Astrocyte (in vitro differentiated cells and primary cell): Measurements from ENCODE around the gene CERS6. TPM values are rescaled to one million over a fixed set of nuclear protein-coding genes. Genes with fewer than 3 reads are reported as not detected.

Experiments
- DNase-seq: peaks from one replicate; pipeline ENCODE4 v3.0.0-alpha.2; 2010; ENCODE audit warnings: low read depth
- FAIRE-seq: peaks from 2 replicates; lab custom pipeline; 2011; peaks lifted over from hg19 to GRCh38; lab: Jason Lieb, UNC
- H2AFZ ChIP-seq: 2 replicates; pipeline ENCODE4 v1.6.0; 2012; ENCODE audit warnings: low read depth, low read length, inconsistent platforms
- H3K27ac ChIP-seq: 2 replicates; pipeline ENCODE4 v1.5.1; 2011; ENCODE audit warnings: low read depth, low read length, inconsistent platforms
- H3K27me3 ChIP-seq: 2 replicates; pipeline ENCODE4 v1.6.0; 2011; ENCODE audit warnings: low read length, inconsistent platforms; ENCODE audit not compliant: insufficient read depth
- H3K36me3 ChIP-seq: 2 replicates; pipeline ENCODE4 v1.5.1; 2011; ENCODE audit warnings: low read length, inconsistent platforms; ENCODE audit not compliant: insufficient read depth
- H3K4me1 ChIP-seq: 2 replicates; pipeline ENCODE4 v1.5.1; 2011; ENCODE audit warnings: low read length, inconsistent platforms; ENCODE audit not compliant: insufficient read depth
- H3K4me2 ChIP-seq: 2 replicates; pipeline ENCODE4 v1.6.0; 2012; ENCODE audit warnings: low read length, inconsistent platforms
- H3K4me3 ChIP-seq: 2 replicates; pipeline ENCODE4 v1.5.1; 2011; ENCODE audit warnings: low read depth, mild to moderate bottlenecking, low read length, inconsistent platforms; ENCODE audit not compliant: insufficient read depth
- H3K79me2 ChIP-seq: 2 replicates; pipeline ENCODE4 v1.6.0; 2012; ENCODE audit warnings: mild to moderate bottlenecking, low read length, inconsistent platforms; ENCODE audit not compliant: insufficient read depth
- H3K9ac ChIP-seq: 2 replicates; pipeline ENCODE4 v1.6.0; 2012; ENCODE audit warnings: mild to moderate bottlenecking, low read length, inconsistent platforms
- H3K9me3 ChIP-seq: 2 replicates; pipeline ENCODE4 v1.5.1; 2012; ENCODE audit warnings: low read depth, mild to moderate bottlenecking, low read length, inconsistent platforms; ENCODE audit not compliant: insufficient read depth
- H4K20me1 ChIP-seq: 2 replicates; pipeline ENCODE4 v1.6.0; 2012; ENCODE audit warnings: low read length, inconsistent platforms; ENCODE audit not compliant: insufficient read depth
- H3K27ac Mint-ChIP-seq: one replicate; pipeline ENCODE4 v1.8.0; 2021; ENCODE audit warnings: mild to moderate bottlenecking, mixed read lengths; ENCODE audit not compliant: unreplicated experiment
- H3K27me3 Mint-ChIP-seq: one replicate; pipeline ENCODE4 v1.8.0; 2021; ENCODE audit warnings: low read depth, mixed read lengths; ENCODE audit not compliant: unreplicated experiment
- H3K36me3 Mint-ChIP-seq: one replicate; pipeline ENCODE4 v1.8.0; 2021; ENCODE audit warnings: low read depth, mixed read lengths; ENCODE audit not compliant: unreplicated experiment
- H3K4me1 Mint-ChIP-seq: one replicate; pipeline ENCODE4 v1.8.0; 2021; ENCODE audit warnings: low read depth, mixed read lengths; ENCODE audit not compliant: unreplicated experiment
- H3K4me3 Mint-ChIP-seq: one replicate; pipeline ENCODE4 v1.8.0; 2021; ENCODE audit warnings: mild to moderate bottlenecking, moderate library complexity, mixed read lengths; ENCODE audit not compliant: unreplicated experiment
- H3K9me3 Mint-ChIP-seq: one replicate; pipeline ENCODE4 v1.8.0; 2021; ENCODE audit warnings: mild to moderate bottlenecking, mixed read lengths; ENCODE audit not compliant: unreplicated experiment
- EZH2 ChIP-seq: IDR thresholded peaks from 2 replicates; pipeline ENCODE4 v1.6.1; 2012; ENCODE audit warnings: mild to moderate bottlenecking, low read length, inconsistent platforms; ENCODE audit not compliant: insufficient read depth
- total RNA-seq: library from RNA; stranded (reverse); gene quantifications from 2 replicates; pipeline ENCODE4 v1.2.1, GENCODE V29; 2021
- TF ChIP-seq, protein P1 (sequence below): IDR thresholded peaks from 2 replicates; pipeline ENCODE4 v1.5.1; 2011; ENCODE audit warnings: low read depth, mild to moderate bottlenecking, inconsistent platforms, low read length, moderate library complexity; ENCODE audit not compliant: insufficient read depth

Gene CERS6
- total RNA-seq, 1 donor from 2014 or later: 23.4 TPM

DNA sequence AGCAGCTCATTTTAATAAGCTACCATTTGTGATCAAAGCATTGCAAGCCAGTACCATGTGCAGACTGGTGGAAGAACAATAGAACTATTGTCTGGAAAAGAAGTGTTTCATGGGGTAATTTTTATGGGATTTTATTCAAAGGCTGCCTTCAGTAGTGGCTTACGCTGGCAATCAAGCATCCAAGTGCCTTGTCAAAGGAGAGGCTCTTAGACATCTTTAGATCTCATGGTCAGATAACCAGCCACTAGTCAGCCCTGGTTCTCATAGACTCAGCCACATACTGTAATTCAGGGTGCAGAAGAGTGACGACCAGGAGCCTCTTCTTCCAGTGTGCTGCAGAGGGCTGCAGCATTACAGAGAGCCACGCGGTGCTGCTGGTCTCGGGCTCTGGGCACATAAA is 247.9 kb downstream of the CERS6 start:
- DNase-seq (no peak), FAIRE-seq (no peak)
- H3K27me3 ChIP-seq: no peaks in the 10 kb centered on the region
- H3K9me3 ChIP-seq: no peaks in the 10 kb centered on the region
- no peak overlapping the region for H2AFZ ChIP-seq
- no peak for TF ChIP-seq EZH2
- TF ChIP-seq, protein P1, sequence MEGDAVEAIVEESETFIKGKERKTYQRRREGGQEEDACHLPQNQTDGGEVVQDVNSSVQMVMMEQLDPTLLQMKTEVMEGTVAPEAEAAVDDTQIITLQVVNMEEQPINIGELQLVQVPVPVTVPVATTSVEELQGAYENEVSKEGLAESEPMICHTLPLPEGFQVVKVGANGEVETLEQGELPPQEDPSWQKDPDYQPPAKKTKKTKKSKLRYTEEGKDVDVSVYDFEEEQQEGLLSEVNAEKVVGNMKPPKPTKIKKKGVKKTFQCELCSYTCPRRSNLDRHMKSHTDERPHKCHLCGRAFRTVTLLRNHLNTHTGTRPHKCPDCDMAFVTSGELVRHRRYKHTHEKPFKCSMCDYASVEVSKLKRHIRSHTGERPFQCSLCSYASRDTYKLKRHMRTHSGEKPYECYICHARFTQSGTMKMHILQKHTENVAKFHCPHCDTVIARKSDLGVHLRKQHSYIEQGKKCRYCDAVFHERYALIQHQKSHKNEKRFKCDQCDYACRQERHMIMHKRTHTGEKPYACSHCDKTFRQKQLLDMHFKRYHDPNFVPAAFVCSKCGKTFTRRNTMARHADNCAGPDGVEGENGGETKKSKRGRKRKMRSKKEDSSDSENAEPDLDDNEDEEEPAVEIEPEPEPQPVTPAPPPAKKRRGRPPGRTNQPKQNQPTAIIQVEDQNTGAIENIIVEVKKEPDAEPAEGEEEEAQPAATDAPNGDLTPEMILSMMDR: no peak
- no peaks in the 10 kb centered on the region for H3K79me2 ChIP-seq
- H3K9ac ChIP-seq: no peak overlapping the region
- H4K20me1 ChIP-seq: no peaks in the 10 kb centered on the region
- H3K27me3 Mint-ChIP-seq: no peaks in the 10 kb centered on the region
- no peak overlapping the region for H3K4me3 ChIP-seq
- H3K4me1 Mint-ChIP-seq: no peaks in the 10 kb centered on the region
- no peak overlapping the region for H3K4me3 Mint-ChIP-seq
- no peaks in the 10 kb centered on the region for H3K9me3 Mint-ChIP-seq
- no peak overlapping the region for H3K27ac ChIP-seq
- H3K36me3 Mint-ChIP-seq: no peaks in the 10 kb centered on the region
- H3K4me2 ChIP-seq: no peak overlapping the region
- H3K36me3 ChIP-seq: no peaks in the 10 kb centered on the region
- H3K4me1 ChIP-seq: no peaks in the 10 kb centered on the region
- no peak overlapping the region for H3K27ac Mint-ChIP-seq

DNA sequence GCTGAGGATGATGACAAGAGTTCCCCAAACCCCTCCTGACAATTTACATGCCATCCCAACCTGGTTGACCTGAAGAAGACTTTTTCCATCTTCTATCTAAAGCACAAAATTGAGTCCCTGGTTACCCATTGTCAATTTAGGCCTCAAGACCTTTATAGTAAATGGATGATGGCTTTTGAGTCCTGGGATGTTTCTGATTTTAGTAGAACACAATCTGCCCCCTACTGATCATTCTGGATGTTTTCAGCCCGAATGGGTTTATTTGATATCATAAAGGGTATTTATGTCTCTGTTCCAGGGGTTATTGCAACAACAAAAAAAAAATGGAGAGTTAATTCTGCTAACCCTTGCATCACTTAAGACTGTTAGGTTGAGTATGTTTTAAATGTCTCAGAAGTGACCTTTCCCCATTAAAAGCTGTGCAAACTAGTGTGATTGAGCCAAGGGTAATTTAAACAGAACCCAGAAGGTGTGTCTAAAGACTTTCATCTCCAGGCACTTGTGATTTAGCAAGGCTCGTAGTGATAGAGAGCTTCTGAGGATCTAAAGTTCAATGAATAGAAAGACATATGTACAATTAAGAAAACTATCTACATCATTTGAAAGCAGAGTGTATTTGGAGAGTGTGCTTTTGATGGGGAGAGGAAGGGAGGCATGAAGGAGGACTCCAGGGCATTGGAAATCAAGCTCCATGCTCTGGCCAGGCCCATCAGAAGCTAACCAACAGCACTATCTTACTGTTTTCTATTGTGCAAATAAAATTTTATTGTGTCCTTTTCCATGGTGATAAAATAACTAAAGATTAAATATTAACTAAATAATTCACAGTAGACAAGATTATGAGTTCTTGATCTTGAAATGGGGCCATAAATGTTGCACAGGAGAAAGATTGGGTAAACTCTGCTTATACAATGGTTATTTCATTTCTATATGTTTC is 249.7 kb downstream of the CERS6 start:
- no peaks in the 10 kb centered on the region for H3K4me1 Mint-ChIP-seq
- FAIRE-seq: no peak
- no peaks in the 10 kb centered on the region for H3K36me3 Mint-ChIP-seq
- no peaks in the 10 kb centered on the region for H3K79me2 ChIP-seq
- no peaks in the 10 kb centered on the region for H3K27me3 Mint-ChIP-seq
- no peak for DNase-seq
- H2AFZ ChIP-seq: no peak overlapping the region
- H3K27me3 ChIP-seq: no peaks in the 10 kb centered on the region
- no peak overlapping the region for H3K27ac ChIP-seq
- H3K4me2 ChIP-seq: no peak overlapping the region
- H4K20me1 ChIP-seq: no peaks in the 10 kb centered on the region
- no peak for TF ChIP-seq EZH2
- TF ChIP-seq, protein P1: peak; percentile 40
- no peak overlapping the region for H3K27ac Mint-ChIP-seq
- no peaks in the 10 kb centered on the region for H3K36me3 ChIP-seq
- no peak overlapping the region for H3K4me3 Mint-ChIP-seq
- H3K9me3 Mint-ChIP-seq: no peaks in the 10 kb centered on the region
- H3K9ac ChIP-seq: no peak overlapping the region
- no peak overlapping the region for H3K4me3 ChIP-seq
- no peaks in the 10 kb centered on the region for H3K9me3 ChIP-seq
- no peaks in the 10 kb centered on the region for H3K4me1 ChIP-seq

GRCh38 chr2:168706806-168707205 is 250.7 kb downstream of the CERS6 start:
- no peak overlapping the region for H3K27ac Mint-ChIP-seq
- H3K4me3 Mint-ChIP-seq: no peak overlapping the region
- Histone ChIP-seq H3K79me2 (no peaks in the 10 kb centered on the region), H3K4me3 (no peak overlapping the region), H2AFZ (no peak overlapping the region), H3K4me2 (no peak overlapping the region), H3K36me3 (no peaks in the 10 kb centered on the region), H3K27me3 (no peaks in the 10 kb centered on the region), H3K9ac (no peak overlapping the region), H3K4me1 (no peaks in the 10 kb centered on the region), H4K20me1 (no peaks in the 10 kb centered on the region), H3K27ac (no peak overlapping the region), H3K9me3 (no peaks in the 10 kb centered on the region)
- no peaks in the 10 kb centered on the region for H3K4me1 Mint-ChIP-seq
- FAIRE-seq (no peak), DNase-seq (no peak)
- TF ChIP-seq EZH2: no peak
- TF ChIP-seq, protein P1: no peak
- no peaks in the 10 kb centered on the region for H3K27me3 Mint-ChIP-seq
- no peaks in the 10 kb centered on the region for H3K36me3 Mint-ChIP-seq
- H3K9me3 Mint-ChIP-seq: no peaks in the 10 kb centered on the region
